HG03039 (cell line): ENCODE results near the gene RGS17.
A peak's percentile ranks its signal among the peaks of the same experiment; 100 is the strongest.
"Not testable (repeated sequence)": the region's sequence is repeated elsewhere in the genome, so short reads cannot be mapped to it uniquely, and the experiment has no call there.

Experiments
- ATAC-seq: cut with Tn5 transposase; IDR thresholded peaks from one replicate; pipeline ENCODE4 v1.9.1; 2021; ENCODE audit warnings: mild to moderate bottlenecking, moderate library complexity; ENCODE audit not compliant: unreplicated experiment

Gene RGS17

GRCh38 chr6:153038378-153039057, 92.6 kb downstream of the RGS17 start:
- ATAC-seq = no peak

GRCh38 chr6:153034139-153034538, 96.9 kb downstream of the RGS17 start:
- ATAC-seq = no peak

GRCh38 chr6:153032255-153032882, 98.7 kb downstream of the RGS17 start:
- no peak for ATAC-seq

- ATAC-seq = no peak
Observed at GRCh38 chr6:153031335-153031955, 99.6 kb downstream of the RGS17 start.

- no peak for ATAC-seq
Observed at GRCh38 chr6:153028963-153029362, 102.1 kb downstream of the RGS17 start.

- no peak for ATAC-seq
Observed at GRCh38 chr6:153028286-153028685, 102.8 kb downstream of the RGS17 start.

GRCh38 chr6:153027480-153027879, 103.6 kb downstream of the RGS17 start:
- ATAC-seq = no peak

GRCh38 chr6:153024709-153025017, 106.4 kb downstream of the RGS17 start:
- ATAC-seq = peak; percentile 3

GRCh38 chr6:153023977-153024708, 106.9 kb downstream of the RGS17 start:
- ATAC-seq = peak; percentile 99

- ATAC-seq = no peak
Observed at GRCh38 chr6:153018355-153018754, 112.7 kb downstream of the RGS17 start.

GRCh38 chr6:153016846-153017245, 114.2 kb downstream of the RGS17 start:
- no peak for ATAC-seq

- no peak for ATAC-seq
Observed at GRCh38 chr6:153015094-153015640, 115.9 kb downstream of the RGS17 start.

- ATAC-seq = no peak
Observed at GRCh38 chr6:153013438-153013837, 117.6 kb downstream of the RGS17 start.

GRCh38 chr6:153012856-153013255, 118.2 kb downstream of the RGS17 start:
- ATAC-seq = no peak

GRCh38 chr6:153003366-153003690, 127.8 kb downstream of the RGS17 start:
- no peak for ATAC-seq

GRCh38 chr6:153002613-153003365, 128.3 kb downstream of the RGS17 start, which contains the start of gene MTRF1L:
Gene MTRF1L, minus strand, starts transcription at chr6:153002709. Its CDS starts 24 bp downstream, at chr6:153002685.
- peak; percentile 96 for ATAC-seq

GRCh38 chr6:153001767-153002612, 129.1 kb downstream of the RGS17 start:
- ATAC-seq = peak; percentile 15

GRCh38 chr6:153000790-153001189, 130.3 kb downstream of the RGS17 start:
- not testable (repeated sequence) for ATAC-seq

GRCh38 chr6:153000243-153000642, 130.8 kb downstream of the RGS17 start:
- ATAC-seq = no peak

GRCh38 chr6:152999538-152999937, 131.5 kb downstream of the RGS17 start:
- ATAC-seq = not testable (repeated sequence)
